ENCODE results near the gene AJAP1.

The AJAP1 gene

GRCh38 chr1:4699376-4700301, 45.2 kb downstream of the AJAP1 start:
- H3K4me3 ChIP-seq (ENCODE audit: low read depth, low read length), result no peak overlapping the region
- no peak for TF ChIP-seq CTCF (IDR thresholded peaks at IDR 0.05; ENCODE audit: borderline replicate concordance, insufficient read depth, low read depth, low read length)

- H3K4me3 ChIP-seq (ENCODE audit: low read depth, low read length), result no peak overlapping the region
- no peak for TF ChIP-seq CTCF (IDR thresholded peaks at IDR 0.05; ENCODE audit: borderline replicate concordance, insufficient read depth, low read depth, low read length)
Observed at GRCh38 chr1:4700801-4701200, 46.4 kb downstream of the AJAP1 start.

GRCh38 chr1:4701276-4701675, 46.9 kb downstream of the AJAP1 start:
- no peak overlapping the region for H3K4me3 ChIP-seq (ENCODE audit: low read depth, low read length)
- no peak for TF ChIP-seq CTCF (IDR thresholded peaks at IDR 0.05; ENCODE audit: borderline replicate concordance, insufficient read depth, low read depth, low read length)

- no peak overlapping the region for H3K4me3 ChIP-seq (ENCODE audit: low read depth, low read length)
- TF ChIP-seq CTCF (IDR thresholded peaks at IDR 0.05; ENCODE audit: borderline replicate concordance, insufficient read depth, low read depth, low read length), result no peak
Observed at GRCh38 chr1:4702464-4702863, 48.1 kb downstream of the AJAP1 start.

- no peak for TF ChIP-seq CTCF (IDR thresholded peaks at IDR 0.05; ENCODE audit: borderline replicate concordance, insufficient read depth, low read depth, low read length)
- H3K4me3 ChIP-seq (ENCODE audit: low read depth, low read length), result no peak overlapping the region
Observed at GRCh38 chr1:4702932-4703331, 48.5 kb downstream of the AJAP1 start.

- no peak for TF ChIP-seq CTCF (IDR thresholded peaks at IDR 0.05; ENCODE audit: borderline replicate concordance, insufficient read depth, low read depth, low read length)
Observed at GRCh38 chr1:4703646-4704045, 49.2 kb downstream of the AJAP1 start.

More at GRCh38 chr1:4703646-4704045, 49.2 kb downstream of the AJAP1 start:
- H3K4me3 ChIP-seq (ENCODE audit: low read depth, low read length), result no peak overlapping the region
